ENCODE data around the gene RHBDL3. TPM values are rescaled to one million over a fixed set of nuclear protein-coding genes. Genes with fewer than 3 reads are reported as not detected.

Gene RHBDL3
- total RNA-seq, 6 experiments from 2014 or later, result 0.04 to 0.09 TPM; not detected in 4

DNA sequence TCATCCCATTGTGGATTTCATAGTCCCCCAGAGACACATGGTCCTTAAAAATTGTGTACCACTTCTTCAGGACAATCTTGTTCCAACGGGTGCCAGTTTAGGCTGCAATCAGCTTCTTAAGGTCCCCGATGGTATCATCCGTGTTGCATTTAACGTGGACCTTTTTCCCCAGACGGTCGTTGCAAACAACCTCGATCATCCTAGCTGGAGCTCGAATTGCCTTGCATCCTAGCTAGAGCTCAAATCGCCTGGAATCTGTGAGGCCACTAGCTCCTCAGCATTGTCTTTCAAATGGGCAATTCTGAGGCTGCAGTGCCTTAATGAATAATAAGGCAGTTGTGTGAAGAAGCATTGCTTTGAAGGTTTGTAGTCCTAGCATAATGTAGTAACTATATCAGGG lies 37.7 kb upstream of the RHBDL3 start:
- Histone ChIP-seq H3K27me3 (no peaks in the 10 kb centered on the region), H3K36me3 (no peaks in the 10 kb centered on the region), H3K4me1 (no peaks in the 10 kb centered on the region), H3K9me3 (no peaks in the 10 kb centered on the region), H3K27ac (no peak overlapping the region), H3K4me3 (no peak overlapping the region)
- 82% methylated on average over 6 of the region's 9 CpGs for WGBS (ENCODE audit: insufficient coverage, low coverage, low lambda C conversion rate, missing lambda C conversion rate)
- intact Hi-C loops (cut with DNase I), result no loop called here
- TF ChIP-seq, protein P1, sequence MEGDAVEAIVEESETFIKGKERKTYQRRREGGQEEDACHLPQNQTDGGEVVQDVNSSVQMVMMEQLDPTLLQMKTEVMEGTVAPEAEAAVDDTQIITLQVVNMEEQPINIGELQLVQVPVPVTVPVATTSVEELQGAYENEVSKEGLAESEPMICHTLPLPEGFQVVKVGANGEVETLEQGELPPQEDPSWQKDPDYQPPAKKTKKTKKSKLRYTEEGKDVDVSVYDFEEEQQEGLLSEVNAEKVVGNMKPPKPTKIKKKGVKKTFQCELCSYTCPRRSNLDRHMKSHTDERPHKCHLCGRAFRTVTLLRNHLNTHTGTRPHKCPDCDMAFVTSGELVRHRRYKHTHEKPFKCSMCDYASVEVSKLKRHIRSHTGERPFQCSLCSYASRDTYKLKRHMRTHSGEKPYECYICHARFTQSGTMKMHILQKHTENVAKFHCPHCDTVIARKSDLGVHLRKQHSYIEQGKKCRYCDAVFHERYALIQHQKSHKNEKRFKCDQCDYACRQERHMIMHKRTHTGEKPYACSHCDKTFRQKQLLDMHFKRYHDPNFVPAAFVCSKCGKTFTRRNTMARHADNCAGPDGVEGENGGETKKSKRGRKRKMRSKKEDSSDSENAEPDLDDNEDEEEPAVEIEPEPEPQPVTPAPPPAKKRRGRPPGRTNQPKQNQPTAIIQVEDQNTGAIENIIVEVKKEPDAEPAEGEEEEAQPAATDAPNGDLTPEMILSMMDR (IDR thresholded peaks at IDR 0.05), result no peak
- TF ChIP-seq POLR2A (IDR thresholded peaks at IDR 0.05), result no peak
- ATAC-seq (no peak), DNase-seq (no peak)

DNA sequence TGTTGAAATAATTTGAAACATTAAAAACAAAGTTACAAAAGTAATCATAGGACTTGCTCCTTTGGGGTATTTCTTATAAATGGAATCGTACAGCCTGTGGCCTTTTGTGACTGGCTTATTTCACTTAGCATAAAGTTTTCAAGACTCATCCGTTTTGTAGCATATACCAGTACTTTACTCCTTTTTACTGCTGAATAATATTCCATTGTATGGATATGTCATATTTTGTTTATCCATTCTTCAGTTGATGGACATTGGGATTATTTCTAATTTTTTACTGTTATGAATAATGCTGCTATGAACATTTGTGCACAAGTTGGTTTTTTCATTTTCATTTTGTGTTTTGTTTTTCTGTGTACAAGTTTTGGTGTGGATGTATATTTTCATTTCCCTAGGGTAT lies 30.0 kb upstream of the RHBDL3 start:
- no peak for TF ChIP-seq POLR2A (IDR thresholded peaks at IDR 0.05)
- TF ChIP-seq, protein P1 (IDR thresholded peaks at IDR 0.05), result no peak
- H3K4me1 ChIP-seq, result no peaks in the 10 kb centered on the region
- intact Hi-C loops (cut with DNase I), result no loop called here
- ATAC-seq, result no peak
- no peak for DNase-seq
- no peak overlapping the region for H3K4me3 ChIP-seq
- WGBS (ENCODE audit: insufficient coverage, low coverage, low lambda C conversion rate, missing lambda C conversion rate), result 89% methylated on average over 2 of the region's 2 CpGs
- no peaks in the 10 kb centered on the region for H3K9me3 ChIP-seq
- no peak overlapping the region for H3K27ac ChIP-seq
- no peaks in the 10 kb centered on the region for H3K27me3 ChIP-seq
- H3K36me3 ChIP-seq, result no peaks in the 10 kb centered on the region

DNA sequence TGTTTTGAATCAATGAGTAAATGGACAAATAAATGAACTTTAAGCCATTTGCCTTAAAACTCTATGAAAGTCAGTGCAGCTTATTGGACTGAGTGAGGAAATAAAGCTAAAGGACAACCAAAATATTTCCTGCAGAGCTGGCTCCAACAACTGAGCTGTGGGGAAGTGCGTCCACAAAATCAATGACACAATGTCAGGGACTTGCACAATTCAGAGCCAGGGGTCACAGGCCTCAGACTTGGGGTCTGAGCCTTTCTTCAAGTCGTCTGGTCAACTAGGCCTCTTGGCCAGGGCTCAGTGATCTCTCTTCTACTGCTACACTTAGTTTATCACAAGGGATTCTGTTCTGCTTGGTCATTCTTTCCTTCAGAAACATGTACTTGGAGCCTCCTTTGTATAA lies 26.2 kb upstream of the RHBDL3 start:
- no peak for DNase-seq
- 27% methylated on average over 2 of the region's 2 CpGs for WGBS (ENCODE audit: insufficient coverage, low coverage, low lambda C conversion rate, missing lambda C conversion rate)
- Histone ChIP-seq H3K9me3 (no peaks in the 10 kb centered on the region), H3K4me3 (no peak overlapping the region), H3K27ac (no peak overlapping the region), H3K27me3 (no peaks in the 10 kb centered on the region), H3K4me1 (no peaks in the 10 kb centered on the region), H3K36me3 (no peaks in the 10 kb centered on the region)
- TF ChIP-seq POLR2A (IDR thresholded peaks at IDR 0.05), result no peak
- TF ChIP-seq, protein P1 (IDR thresholded peaks at IDR 0.05), result no peak
- peak; percentile 59 to 75 (median 64) for ATAC-seq
- intact Hi-C loops (cut with DNase I), result no loop called here

DNA sequence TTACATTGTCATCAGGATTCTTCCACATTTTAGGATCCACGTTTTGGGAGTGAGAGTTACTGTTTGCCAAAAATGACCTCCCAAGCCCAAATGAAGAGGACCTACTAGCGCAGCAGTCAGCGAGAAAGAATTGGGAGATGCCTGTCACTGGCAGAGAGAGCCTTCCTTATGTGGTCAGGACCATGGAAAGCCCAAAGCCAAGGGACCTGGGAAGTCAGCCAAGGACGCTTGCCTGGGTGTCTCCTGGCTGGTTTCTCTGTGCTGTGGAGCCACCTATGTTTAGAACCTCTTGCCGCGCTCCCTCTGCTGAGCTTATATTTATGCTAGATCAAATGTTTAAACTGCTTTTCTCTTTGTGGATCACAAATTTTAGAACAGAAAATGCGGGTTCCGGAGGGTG lies 24.9 kb upstream of the RHBDL3 start:
- H3K4me3 ChIP-seq, result no peak overlapping the region
- WGBS (ENCODE audit: insufficient coverage, low coverage, low lambda C conversion rate, missing lambda C conversion rate), result 81% methylated on average over 8 of the region's 8 CpGs
- no peak for TF ChIP-seq POLR2A (IDR thresholded peaks at IDR 0.05)
- TF ChIP-seq, protein P1 (IDR thresholded peaks at IDR 0.05), result no peak
- intact Hi-C loops (cut with DNase I), result no loop called here
- no peaks in the 10 kb centered on the region for H3K9me3 ChIP-seq
- no peaks in the 10 kb centered on the region for H3K36me3 ChIP-seq
- no peaks in the 10 kb centered on the region for H3K27me3 ChIP-seq
- DNase-seq (no peak), ATAC-seq (peak in 1 of 4 donors; percentile 44)
- H3K4me1 ChIP-seq, result no peaks in the 10 kb centered on the region
- H3K27ac ChIP-seq, result no peak overlapping the region

DNA sequence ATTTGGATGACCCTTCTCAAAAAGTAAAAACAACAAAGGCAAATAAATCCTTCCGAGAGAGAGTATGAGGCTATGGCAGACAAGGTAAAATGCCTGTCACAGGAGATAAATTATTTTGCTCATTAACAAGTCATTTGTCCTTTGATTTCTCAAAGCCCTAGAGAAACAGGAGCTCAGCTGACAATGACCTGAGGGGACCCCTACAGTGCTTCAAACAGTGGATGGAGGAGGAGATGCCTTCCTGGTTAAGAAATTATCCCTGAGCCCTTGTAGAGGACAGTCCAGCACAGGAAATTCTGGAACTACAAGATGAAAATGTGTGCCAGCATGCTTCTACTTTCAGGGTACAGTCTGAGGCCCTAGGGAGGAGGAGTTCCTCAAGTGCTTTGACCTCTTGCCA lies 24.0 kb upstream of the RHBDL3 start:
- peak in 3 of 4 donors; percentile 29 to 63 (median 43) for ATAC-seq
- no peak overlapping the region for H3K4me3 ChIP-seq
- H3K4me1 ChIP-seq, result no peaks in the 10 kb centered on the region
- H3K9me3 ChIP-seq, result no peaks in the 10 kb centered on the region
- no peak for DNase-seq
- H3K27me3 ChIP-seq, result no peaks in the 10 kb centered on the region
- TF ChIP-seq, protein P1 (IDR thresholded peaks at IDR 0.05), result no peak
- no peak for TF ChIP-seq POLR2A (IDR thresholded peaks at IDR 0.05)
- intact Hi-C loops (cut with DNase I), result no loop called here
- H3K27ac ChIP-seq, result no peak overlapping the region
- WGBS (ENCODE audit: insufficient coverage, low coverage, low lambda C conversion rate, missing lambda C conversion rate), result 88% methylated on average over 1 of the region's 1 CpG
- H3K36me3 ChIP-seq, result no peaks in the 10 kb centered on the region

Data from right lobe of liver (tissue), 6 donors.